HEK293 (cell line): Measurements from ENCODE around the gene SHROOM3.

Experiments
- CTCF ChIA-PET: fragments of 350-600 bp; formaldehyde crosslinking; extraction: SDS; loops from one replicate; lab custom pipeline; 2021; ENCODE audit warnings: antibody characterized with exemption; lab: Yijun Ruan, JAX
- POLR2A ChIA-PET: fragments of 300-600 bp; formaldehyde crosslinking; extraction: SDS; loops from one replicate; lab custom pipeline; 2020; ENCODE audit warnings: antibody characterized with exemption, inconsistent platforms; lab: Yijun Ruan, JAX
- H3K27ac ChIP-seq: fragments of 200-500 bp; sonication (Bioruptor generic); 2 replicates; pipeline ENCODE4 v1.5.1; 2014; ENCODE audit warnings: low read depth, low read length, control low read depth, inconsistent platforms; ENCODE audit errors: extremely low read depth
- H3K36me3 ChIP-seq, 2 experiments: fragments of 200-500 bp in 1 of 2; sonication (Bioruptor generic) in 1 of 2; 1 replicate in 1 of 2; 2 replicates in 1 of 2; pipeline ENCODE4 v1.5.1; 2014 to 2017; ENCODE audit warnings: inconsistent platforms in 2 of 2, low read length in 2 of 2; ENCODE audit not compliant: control insufficient read depth in 2 of 2, insufficient read depth in 1 of 2
- H3K4me1 ChIP-seq: fragments of 200-500 bp; sonication (Bioruptor generic); 2 replicates; pipeline ENCODE4 v1.5.1; 2014; ENCODE audit warnings: mild to moderate bottlenecking, low read length, inconsistent platforms; ENCODE audit not compliant: control insufficient read depth, insufficient read depth
- H3K4me3 ChIP-seq: 2 replicates; pipeline ENCODE4 v1.5.1; 2011; ENCODE audit warnings: low read depth, mild to moderate bottlenecking, control low read depth, low read length, moderate library complexity
- H3K9me3 ChIP-seq: fragments of 200-500 bp; sonication (Bioruptor generic); 2 replicates; pipeline ENCODE4 v1.5.1; 2014; ENCODE audit warnings: low read depth, low read length, inconsistent platforms; ENCODE audit not compliant: control insufficient read depth, insufficient read depth
- AEBP2 ChIP-seq: fragments of 450-650 bp; formaldehyde crosslinking; IDR thresholded peaks from 2 replicates; pipeline ENCODE4 v1.5.1; 2016; ENCODE audit warnings: missing biosample characterization, missing genetic modification characterization, borderline replicate concordance
- BCL11A ChIP-seq: fragments of 450-650 bp; formaldehyde crosslinking; IDR thresholded peaks from 2 replicates; pipeline ENCODE4 v1.5.1; 2016; ENCODE audit warnings: low read depth, missing biosample characterization, missing genetic modification characterization
- KLF17 ChIP-seq: fragments of 450-650 bp; formaldehyde crosslinking; IDR thresholded peaks from 2 replicates; pipeline ENCODE4 v1.5.1; 2016; ENCODE audit warnings: missing biosample characterization, missing genetic modification characterization
- OVOL3 ChIP-seq: fragments of 450-650 bp; formaldehyde crosslinking; IDR thresholded peaks from 2 replicates; pipeline ENCODE4 v1.5.1; 2016; ENCODE audit warnings: missing biosample characterization, missing genetic modification characterization
- SALL2 ChIP-seq: fragments of 450-650 bp; formaldehyde crosslinking; IDR thresholded peaks from 2 replicates; pipeline ENCODE4 v1.5.0; 2017; ENCODE audit warnings: missing biosample characterization, mild to moderate bottlenecking, missing genetic modification characterization, borderline replicate concordance
- TCF7L2 ChIP-seq: IDR thresholded peaks from 2 replicates; pipeline ENCODE4 v1.6.1; 2011; ENCODE audit warnings: low read depth, mild to moderate bottlenecking, inconsistent platforms, low read length, moderate library complexity, borderline replicate concordance
- YY2 ChIP-seq: fragments of 450-650 bp; formaldehyde crosslinking; IDR thresholded peaks from 2 replicates; pipeline ENCODE4 v1.5.1; 2016; ENCODE audit warnings: missing biosample characterization, missing genetic modification characterization
- ZBTB49 ChIP-seq: fragments of 450-650 bp; formaldehyde crosslinking; IDR thresholded peaks from 2 replicates; pipeline ENCODE4 v1.5.1; 2016; ENCODE audit warnings: missing biosample characterization, missing genetic modification characterization, low read depth
- ZNF132 ChIP-seq: fragments of 450-650 bp; formaldehyde crosslinking; IDR thresholded peaks from 2 replicates; pipeline ENCODE4 v1.5.1; 2017; ENCODE audit warnings: missing biosample characterization, missing genetic modification characterization, borderline replicate concordance
- ZNF280D ChIP-seq: fragments of 450-650 bp; formaldehyde crosslinking; IDR thresholded peaks from 2 replicates; pipeline ENCODE4 v1.5.1; 2016; ENCODE audit warnings: missing biosample characterization, missing genetic modification characterization
- ZNF324 ChIP-seq: fragments of 450-650 bp; formaldehyde crosslinking; IDR thresholded peaks from 2 replicates; pipeline ENCODE4 v1.5.1; 2016; ENCODE audit warnings: missing biosample characterization, missing genetic modification characterization
- ZNF366 ChIP-seq: fragments of 450-650 bp; formaldehyde crosslinking; conservative IDR thresholded peaks from 2 replicates; pipeline ENCODE4 v1.5.1; 2016; ENCODE audit warnings: missing biosample characterization, missing genetic modification characterization
- ZNF558 ChIP-seq: fragments of 450-650 bp; formaldehyde crosslinking; IDR thresholded peaks from 2 replicates; pipeline ENCODE4 v1.5.1; 2016; ENCODE audit warnings: missing biosample characterization, missing genetic modification characterization
- ZNF623 ChIP-seq: fragments of 450-650 bp; formaldehyde crosslinking; IDR thresholded peaks from 2 replicates; pipeline ENCODE4 v1.5.1; 2016; ENCODE audit warnings: missing biosample characterization, missing genetic modification characterization
- ZNF785 ChIP-seq: fragments of 450-650 bp; formaldehyde crosslinking; IDR thresholded peaks from 2 replicates; pipeline ENCODE4 v1.5.1; 2016; ENCODE audit warnings: missing biosample characterization, missing genetic modification characterization
- ZNF830 ChIP-seq: fragments of 450-650 bp; IDR thresholded peaks from 2 replicates; pipeline ENCODE4 v1.5.0; 2018; ENCODE audit warnings: missing biosample characterization, missing genetic modification characterization, low read depth, mild to moderate bottlenecking, moderate library complexity

SHROOM3 gene

GRCh38 chr4:76792418-76792817 is 357.4 kb downstream of the SHROOM3 start:
- ChIA-PET POLR2A (no interaction called here), CTCF (interaction anchor here (0.6 kb wide), 1 partner anchor 62 kb away, joined by 5 read pairs; no protein-coding TSS in a partner anchor)
- no peak for TF ChIP-seq YY2 (tag by site-specific recombination)
- no peak for TF ChIP-seq SALL2
- no peak for TF ChIP-seq BCL11A (tag by site-specific recombination)
- TF ChIP-seq AEBP2 (tag by site-specific recombination) = no peak
- TF ChIP-seq OVOL3 (tag by site-specific recombination) = no peak
- no peak for TF ChIP-seq ZNF558 (tag by site-specific recombination)
- no peak for TF ChIP-seq ZNF830 (tag by site-specific recombination)
- no peak for TF ChIP-seq KLF17 (tag by site-specific recombination)
- no peak for TF ChIP-seq ZNF280D
- no peak for TF ChIP-seq ZNF324 (tag by site-specific recombination)

GRCh38 chr4:76795243-76795642 is 360.2 kb downstream of the SHROOM3 start:
- ChIA-PET POLR2A (no interaction called here), CTCF (interaction anchor here (0.6 kb wide), 1 partner anchor 365 kb away, joined by 3 read pairs; no protein-coding TSS in a partner anchor)
- H3K9me3 ChIP-seq = no peaks in the 10 kb centered on the region
- no peaks in the 10 kb centered on the region for H3K36me3 ChIP-seq
- no peak overlapping the region for H3K27ac ChIP-seq
- no peak overlapping the region for H3K4me3 ChIP-seq
- H3K4me1 ChIP-seq = no peaks in the 10 kb centered on the region
- no peak for TF ChIP-seq ZBTB49 (tag by site-specific recombination)
- no peak for TF ChIP-seq ZNF785 (tag by site-specific recombination)
- TF ChIP-seq ZNF623 (tag by site-specific recombination) = no peak
- TF ChIP-seq ZNF366 (tag by site-specific recombination) = no peak
- TF ChIP-seq ZNF132 = no peak
- no peak for TF ChIP-seq TCF7L2

More at GRCh38 chr4:76792418-76792817, 357.4 kb downstream of the SHROOM3 start:
- Histone ChIP-seq H3K36me3 (no peaks in the 10 kb centered on the region), H3K27ac (no peak overlapping the region), H3K9me3 (no peaks in the 10 kb centered on the region), H3K4me3 (no peak overlapping the region), H3K4me1 (no peaks in the 10 kb centered on the region)
